Osteoblast (primary cell): ENCODE data around the gene BAG3. TPM values are rescaled to one million over a fixed set of nuclear protein-coding genes. Genes with fewer than 3 reads are reported as not detected.

ENCODE experiments used
- DNase-seq: peaks from one replicate; pipeline ENCODE4 v3.0.0; 2011; ENCODE audit warnings: low spot score, mixed read lengths; ENCODE audit not compliant: insufficient read length; ENCODE audit errors: missing footprints
- H2AFZ ChIP-seq: 2 replicates; pipeline ENCODE4 v1.6.0; 2011; ENCODE audit warnings: mild to moderate bottlenecking, low read length
- H3K27ac ChIP-seq: 2 replicates; pipeline ENCODE4 v1.5.1; 2011; ENCODE audit warnings: mild to moderate bottlenecking, low read depth, low read length, moderate library complexity
- H3K27me3 ChIP-seq: 2 replicates; pipeline ENCODE4 v1.6.0; 2012; ENCODE audit warnings: mild to moderate bottlenecking, control low read depth, inconsistent platforms, low read length, moderate library complexity; ENCODE audit not compliant: insufficient read depth
- H3K36me3 ChIP-seq: 2 replicates; pipeline ENCODE4 v1.5.1; 2011; ENCODE audit warnings: mild to moderate bottlenecking, low read length, control low read depth, moderate library complexity; ENCODE audit not compliant: insufficient read depth
- H3K4me1 ChIP-seq: 2 replicates; pipeline ENCODE4 v1.5.1; 2011; ENCODE audit warnings: mild to moderate bottlenecking, low read length, control low read depth, moderate library complexity; ENCODE audit not compliant: insufficient read depth
- H3K4me2 ChIP-seq: 2 replicates; pipeline ENCODE4 v1.6.0; 2011; ENCODE audit warnings: mild to moderate bottlenecking, low read length; ENCODE audit not compliant: insufficient read depth
- H3K4me3 ChIP-seq: fragments of 200-600 bp; sonication (generic); 3 replicates; pipeline ENCODE4 v1.5.1; 2012; ENCODE audit warnings: mild to moderate bottlenecking, low read length, inconsistent platforms; ENCODE audit not compliant: insufficient read depth
- H3K79me2 ChIP-seq: 2 replicates; pipeline ENCODE4 v1.6.0; 2012; ENCODE audit warnings: mild to moderate bottlenecking, low read length, control low read depth, inconsistent platforms; ENCODE audit not compliant: insufficient read depth
- H3K9me3 ChIP-seq: 2 replicates; pipeline ENCODE4 v1.5.1; 2011; ENCODE audit warnings: low read depth, low read length, control low read depth
- H4K20me1 ChIP-seq: 2 replicates; pipeline ENCODE4 v1.6.0; 2012; ENCODE audit warnings: mild to moderate bottlenecking, low read length, control low read depth; ENCODE audit not compliant: insufficient read depth
- total RNA-seq: library from RNA; depleted of rRNA; stranded (reverse); fragments of >200 nt; gene quantifications from 2 replicates; pipeline ENCODE4 v1.2.3, GENCODE V29; 2012
- TF ChIP-seq, protein P1 (sequence below): IDR thresholded peaks from 2 replicates; pipeline ENCODE4 v1.5.1; 2011; ENCODE audit warnings: mild to moderate bottlenecking, low read depth, low read length, moderate library complexity; ENCODE audit errors: extremely low read depth

Gene BAG3
- total RNA-seq, 1 donor = 12.7 TPM

DNA sequence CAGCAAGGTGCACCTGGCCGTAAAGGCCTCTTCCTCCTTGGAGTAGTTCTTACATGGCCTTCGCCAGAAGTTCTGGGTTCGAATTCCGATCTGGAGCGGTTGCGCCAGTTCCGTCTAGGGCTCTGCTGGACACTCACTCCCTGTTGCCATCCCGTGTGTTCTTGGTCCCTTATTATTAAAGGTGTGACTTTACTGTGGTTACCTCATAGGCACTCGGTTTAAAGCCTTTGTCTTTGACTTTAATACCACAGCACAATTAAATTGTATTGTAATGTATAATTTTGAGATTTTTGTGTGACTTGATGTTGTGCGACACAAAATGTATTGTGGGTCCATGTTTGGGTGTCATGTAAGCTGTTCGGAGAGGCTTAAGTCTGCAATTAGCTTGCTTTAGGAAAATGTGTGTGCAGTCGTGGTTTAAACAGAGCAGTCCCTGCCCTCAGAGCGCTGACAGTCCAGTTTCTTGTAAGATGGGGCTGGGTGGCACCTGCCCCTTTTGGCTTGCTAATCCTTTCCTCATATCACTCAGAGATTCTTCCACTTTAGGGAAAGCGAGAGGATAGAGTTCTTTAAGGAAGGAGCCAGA lies 75.6 kb downstream of the BAG3 start:
- Histone ChIP-seq H3K79me2 (peaks cover 17% of the 10 kb centered on the region), H3K9me3 (no peaks in the 10 kb centered on the region), H3K4me3 (peak overlapping the region; percentile 85), H3K36me3 (no peaks in the 10 kb centered on the region), H4K20me1 (no peaks in the 10 kb centered on the region), H3K27me3 (no peaks in the 10 kb centered on the region), H3K4me2 (peak overlapping the region; percentile 95), H2AFZ (peak overlapping the region; percentile 82), H3K27ac (no peak overlapping the region), H3K4me1 (peaks cover 11% of the 10 kb centered on the region)
- TF ChIP-seq, protein P1, sequence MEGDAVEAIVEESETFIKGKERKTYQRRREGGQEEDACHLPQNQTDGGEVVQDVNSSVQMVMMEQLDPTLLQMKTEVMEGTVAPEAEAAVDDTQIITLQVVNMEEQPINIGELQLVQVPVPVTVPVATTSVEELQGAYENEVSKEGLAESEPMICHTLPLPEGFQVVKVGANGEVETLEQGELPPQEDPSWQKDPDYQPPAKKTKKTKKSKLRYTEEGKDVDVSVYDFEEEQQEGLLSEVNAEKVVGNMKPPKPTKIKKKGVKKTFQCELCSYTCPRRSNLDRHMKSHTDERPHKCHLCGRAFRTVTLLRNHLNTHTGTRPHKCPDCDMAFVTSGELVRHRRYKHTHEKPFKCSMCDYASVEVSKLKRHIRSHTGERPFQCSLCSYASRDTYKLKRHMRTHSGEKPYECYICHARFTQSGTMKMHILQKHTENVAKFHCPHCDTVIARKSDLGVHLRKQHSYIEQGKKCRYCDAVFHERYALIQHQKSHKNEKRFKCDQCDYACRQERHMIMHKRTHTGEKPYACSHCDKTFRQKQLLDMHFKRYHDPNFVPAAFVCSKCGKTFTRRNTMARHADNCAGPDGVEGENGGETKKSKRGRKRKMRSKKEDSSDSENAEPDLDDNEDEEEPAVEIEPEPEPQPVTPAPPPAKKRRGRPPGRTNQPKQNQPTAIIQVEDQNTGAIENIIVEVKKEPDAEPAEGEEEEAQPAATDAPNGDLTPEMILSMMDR = no peak
- no peak for DNase-seq

Other genes starting within 250 kb of the BAG3 start
- gene RGS10, start 108.7 kb upstream of the BAG3 start, total RNA-seq = 24.5 and 29.3 TPM in 2 replicates
- gene TIAL1, start 54.4 kb upstream of the BAG3 start, total RNA-seq = 53.6 TPM in 2 replicates
- 10.9 and 11.2 TPM in 2 replicates for gene INPP5F, start 74.7 kb downstream of the BAG3 start, total RNA-seq
- gene MCMBP, start 221.5 kb downstream of the BAG3 start, total RNA-seq = 47.7 and 48.1 TPM in 2 replicates
- gene SEC23IP, start 241.3 kb downstream of the BAG3 start, total RNA-seq = 28.6 and 38.6 TPM in 2 replicates